Fibroblast of skin of back (primary cell): ENCODE results near the gene RMRP.

ENCODE experiments used
- DNase-seq: peaks from one replicate; pipeline ENCODE4 v3.0.0-alpha.2; 2013

RMRP gene

GRCh38 chr9:35609001-35609819, 48.6 kb downstream of the RMRP start:
- no peak for DNase-seq

GRCh38 chr9:35608221-35608620, 49.6 kb downstream of the RMRP start:
- DNase-seq, result no peak
